Glutamatergic neuron (in vitro differentiated cells): ENCODE data around the gene RITA1. TPM values are rescaled to one million over a fixed set of nuclear protein-coding genes. Genes with fewer than 3 reads are reported as not detected.
A peak's percentile ranks its signal among the peaks of the same experiment; 100 is the strongest.

ENCODE experiments used
- DNase-seq: peaks from one replicate; pipeline ENCODE4 v3.0.0; 2022
- H3K27ac Mint-ChIP-seq: one replicate; pipeline ENCODE4 v1.8.0; 2020; ENCODE audit warnings: mild to moderate bottlenecking, mixed read lengths, inconsistent platforms; ENCODE audit not compliant: unreplicated experiment
- H3K27me3 Mint-ChIP-seq: one replicate; pipeline ENCODE4 v1.8.0; 2020; ENCODE audit warnings: mild to moderate bottlenecking, moderate library complexity, mixed read lengths, inconsistent platforms; ENCODE audit not compliant: unreplicated experiment
- H3K36me3 Mint-ChIP-seq: one replicate; pipeline ENCODE4 v1.8.0; 2020; ENCODE audit warnings: mild to moderate bottlenecking, mixed read lengths, inconsistent platforms; ENCODE audit not compliant: unreplicated experiment
- H3K4me1 Mint-ChIP-seq: one replicate; pipeline ENCODE4 v1.8.0; 2020; ENCODE audit warnings: mild to moderate bottlenecking, low read depth, mixed read lengths, inconsistent platforms; ENCODE audit not compliant: unreplicated experiment
- H3K4me3 Mint-ChIP-seq: one replicate; pipeline ENCODE4 v1.8.0; 2020; ENCODE audit warnings: mild to moderate bottlenecking, mixed read lengths, inconsistent platforms; ENCODE audit not compliant: unreplicated experiment
- H3K9me3 Mint-ChIP-seq: one replicate; pipeline ENCODE4 v1.8.0; 2020; ENCODE audit warnings: mild to moderate bottlenecking, moderate library complexity, mixed read lengths, inconsistent platforms; ENCODE audit not compliant: unreplicated experiment
- total RNA-seq: library from RNA; stranded (reverse); fragmentation: NEBNext Ultra II Directional; extraction: Animal tissue kit (Norgen Biotek cat#: 25700); gene quantifications from one replicate; pipeline ENCODE4 v1.2.1, GENCODE V29; 2021; ENCODE audit not compliant: unreplicated experiment
- TF ChIP-seq, protein P1 (sequence below): fragments of 200-600 bp; sonication (generic); IDR thresholded peaks from one replicate; pipeline ENCODE4 v1.5.0; 2021; ENCODE audit not compliant: partially characterized antibody, unreplicated experiment

RITA1 gene
- total RNA-seq, 1 donor from 2014 or later = 6.7 TPM

DNA sequence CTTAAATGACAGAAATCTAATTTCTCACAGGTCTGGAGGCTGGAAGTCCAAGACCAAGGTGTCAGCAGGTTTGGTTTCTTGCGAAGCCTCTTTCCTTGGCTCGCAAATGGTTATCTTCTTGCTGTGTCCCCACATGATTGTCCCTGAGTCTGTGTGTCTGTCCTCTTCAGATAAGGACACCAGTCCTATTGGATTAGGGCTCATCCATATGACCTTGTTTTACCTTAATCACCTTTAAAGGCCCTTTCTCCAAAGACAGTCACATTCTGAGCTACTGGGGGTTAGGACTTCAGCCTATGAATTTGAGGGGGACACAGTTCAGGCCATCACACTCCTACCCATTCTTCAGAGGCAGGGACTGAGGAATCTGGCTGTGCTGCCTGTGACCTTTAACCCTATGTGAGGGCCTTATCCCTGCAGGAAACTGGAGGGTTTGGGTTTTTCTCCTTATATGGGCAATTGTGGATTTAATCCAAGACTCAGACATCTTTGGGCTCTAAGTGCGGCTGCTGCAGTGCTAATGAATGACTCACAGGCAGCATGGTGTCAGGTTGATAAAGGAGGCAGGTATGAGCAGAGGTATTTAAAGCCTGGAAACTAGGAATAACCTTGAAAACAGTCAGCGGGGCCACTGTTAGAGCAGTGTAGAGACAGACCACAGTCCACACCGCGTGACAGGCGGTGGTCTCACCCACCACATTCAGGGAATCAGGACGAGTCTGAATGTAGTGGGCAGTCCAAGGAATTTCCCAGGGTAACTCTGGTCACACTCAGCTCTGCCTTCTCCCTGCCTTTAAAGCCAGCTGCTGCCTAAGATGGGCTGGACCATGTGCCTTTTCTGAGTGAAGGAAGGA, 45.9 kb downstream of the RITA1 start:
- Mint-ChIP-seq H3K4me1 (peaks cover 16% of the 10 kb centered on the region), H3K27ac (no peak overlapping the region), H3K9me3 (peaks cover 4% of the 10 kb centered on the region), H3K4me3 (no peak overlapping the region), H3K27me3 (peaks cover 3% of the 10 kb centered on the region), H3K36me3 (peaks cover 4% of the 10 kb centered on the region)
- no peak for DNase-seq
- TF ChIP-seq, protein P1, sequence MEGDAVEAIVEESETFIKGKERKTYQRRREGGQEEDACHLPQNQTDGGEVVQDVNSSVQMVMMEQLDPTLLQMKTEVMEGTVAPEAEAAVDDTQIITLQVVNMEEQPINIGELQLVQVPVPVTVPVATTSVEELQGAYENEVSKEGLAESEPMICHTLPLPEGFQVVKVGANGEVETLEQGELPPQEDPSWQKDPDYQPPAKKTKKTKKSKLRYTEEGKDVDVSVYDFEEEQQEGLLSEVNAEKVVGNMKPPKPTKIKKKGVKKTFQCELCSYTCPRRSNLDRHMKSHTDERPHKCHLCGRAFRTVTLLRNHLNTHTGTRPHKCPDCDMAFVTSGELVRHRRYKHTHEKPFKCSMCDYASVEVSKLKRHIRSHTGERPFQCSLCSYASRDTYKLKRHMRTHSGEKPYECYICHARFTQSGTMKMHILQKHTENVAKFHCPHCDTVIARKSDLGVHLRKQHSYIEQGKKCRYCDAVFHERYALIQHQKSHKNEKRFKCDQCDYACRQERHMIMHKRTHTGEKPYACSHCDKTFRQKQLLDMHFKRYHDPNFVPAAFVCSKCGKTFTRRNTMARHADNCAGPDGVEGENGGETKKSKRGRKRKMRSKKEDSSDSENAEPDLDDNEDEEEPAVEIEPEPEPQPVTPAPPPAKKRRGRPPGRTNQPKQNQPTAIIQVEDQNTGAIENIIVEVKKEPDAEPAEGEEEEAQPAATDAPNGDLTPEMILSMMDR = no peak

DNA sequence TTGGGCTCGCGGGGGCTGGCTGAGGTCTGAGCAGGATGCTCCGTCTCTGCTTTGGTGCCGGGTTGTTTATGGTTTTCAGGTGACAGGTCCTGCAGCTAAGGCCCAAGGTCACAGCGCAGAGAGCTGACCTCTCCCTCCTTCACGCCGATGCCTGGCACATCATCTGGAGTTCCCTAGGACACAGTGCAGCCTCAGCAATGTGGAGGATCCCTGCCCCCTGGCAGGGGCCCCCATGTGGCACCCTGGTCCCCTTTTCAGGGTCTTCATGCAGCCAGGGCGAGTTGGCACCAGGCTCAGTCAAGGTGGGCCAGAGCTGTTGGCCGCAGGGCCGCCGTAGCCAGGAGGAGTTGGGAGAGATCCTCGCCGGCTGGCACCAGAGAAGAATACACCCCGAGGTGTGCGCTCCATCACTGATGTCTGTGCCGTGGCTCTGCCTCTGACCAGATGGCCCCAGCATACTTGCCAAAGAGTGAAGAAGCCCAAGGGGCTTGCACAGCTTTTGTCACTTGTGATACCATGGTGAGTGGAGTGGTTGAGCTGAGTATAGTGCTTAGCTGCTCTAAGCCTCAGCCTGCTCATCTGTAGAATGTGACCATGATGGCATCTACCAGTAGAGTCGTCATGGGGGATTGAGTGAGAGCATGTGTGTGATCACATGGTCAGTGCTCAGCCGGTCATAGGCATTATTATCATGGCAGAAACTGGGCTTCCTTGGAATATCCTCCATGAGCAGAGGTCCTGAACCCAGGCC, 46.7 kb downstream of the RITA1 start:
- H3K4me1 Mint-ChIP-seq = peaks cover 16% of the 10 kb centered on the region
- H3K4me3 Mint-ChIP-seq = no peak overlapping the region
- TF ChIP-seq, protein P1 = no peak
- H3K36me3 Mint-ChIP-seq = peaks cover 4% of the 10 kb centered on the region
- no peak overlapping the region for H3K27ac Mint-ChIP-seq
- H3K27me3 Mint-ChIP-seq = peaks cover 3% of the 10 kb centered on the region
- no peak for DNase-seq
- peaks cover 4% of the 10 kb centered on the region for H3K9me3 Mint-ChIP-seq

DNA sequence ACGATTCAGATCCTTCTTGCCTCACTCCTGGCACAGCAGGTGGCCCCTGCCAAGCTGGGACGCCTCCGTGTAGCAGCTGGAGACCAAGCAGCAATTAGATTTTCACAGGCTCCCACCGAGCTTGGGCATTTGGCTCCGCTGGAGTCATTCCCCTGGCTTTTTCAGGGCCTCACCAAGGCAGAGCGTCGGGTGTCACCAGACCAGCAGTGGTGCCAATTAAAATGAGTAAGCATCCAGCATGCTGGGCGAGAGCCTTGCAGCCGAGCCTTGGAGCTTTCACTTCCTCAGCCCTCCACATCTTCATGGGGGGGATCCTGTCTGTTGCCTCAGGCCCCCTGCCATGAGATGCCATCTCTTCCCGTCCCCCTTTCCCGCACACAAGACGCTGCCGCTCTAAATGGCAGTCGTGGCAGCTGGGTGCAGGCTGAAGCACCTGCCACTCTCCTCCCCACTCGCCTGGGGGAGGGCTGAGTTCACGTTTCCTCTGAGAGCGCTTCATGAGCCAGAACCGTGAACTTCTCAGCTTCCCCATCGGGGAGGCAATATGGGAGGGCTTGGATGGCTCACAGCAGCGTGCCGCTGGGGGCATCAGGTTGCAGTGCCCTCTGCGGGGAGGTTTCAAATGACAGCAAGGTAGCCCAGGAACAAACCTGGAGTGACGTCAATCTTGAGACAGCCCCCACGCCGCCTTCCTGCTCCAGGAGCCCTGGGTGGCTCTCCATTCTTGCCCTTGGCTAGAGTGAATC, 47.5 kb downstream of the RITA1 start:
- H3K4me3 Mint-ChIP-seq = peak overlapping the region; percentile 49
- TF ChIP-seq, protein P1 = no peak
- peak; percentile 34 for DNase-seq
- H3K27ac Mint-ChIP-seq = no peak overlapping the region
- peaks cover 3% of the 10 kb centered on the region for H3K27me3 Mint-ChIP-seq
- peaks cover 4% of the 10 kb centered on the region for H3K9me3 Mint-ChIP-seq
- peaks cover 15% of the 10 kb centered on the region for H3K4me1 Mint-ChIP-seq
- peaks cover 4% of the 10 kb centered on the region for H3K36me3 Mint-ChIP-seq

DNA sequence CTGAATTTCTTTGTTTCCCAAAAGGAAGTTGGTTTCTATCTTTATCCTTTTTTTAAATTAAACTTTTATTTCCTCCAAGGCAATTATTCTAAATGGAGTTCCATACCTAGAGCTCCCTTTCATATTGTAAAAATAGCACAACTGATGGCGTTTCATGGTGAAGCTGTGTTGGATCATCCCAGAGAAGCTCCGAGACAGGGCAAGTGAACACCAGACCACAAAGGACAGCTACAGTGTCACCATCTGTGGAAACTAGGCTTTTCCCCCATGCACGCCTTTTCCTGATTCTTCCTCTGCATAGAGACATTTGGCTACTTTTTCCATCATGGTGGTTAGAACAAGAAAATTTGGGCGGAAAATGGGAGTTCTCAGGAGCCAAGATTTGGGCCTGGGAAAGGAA, 48.4 kb downstream of the RITA1 start:
- Mint-ChIP-seq H3K9me3 (peaks cover 4% of the 10 kb centered on the region), H3K4me1 (peaks cover 15% of the 10 kb centered on the region), H3K27ac (no peak overlapping the region)

More for the DNA sequence above, 48.4 kb downstream of the RITA1 start:
- no peak overlapping the region for H3K4me3 Mint-ChIP-seq
- no peak for DNase-seq
- H3K27me3 Mint-ChIP-seq = peaks cover 3% of the 10 kb centered on the region
- peaks cover 4% of the 10 kb centered on the region for H3K36me3 Mint-ChIP-seq
- TF ChIP-seq, protein P1 = no peak
